Hematopoietic multipotent progenitor cell treated with erythropoietin and hydrocortisone succinate and interleukin-3 and kit ligand, for 6 days (in vitro differentiated cells): ENCODE measurements around the gene RDH8.
A peak's percentile ranks its signal among the peaks of the same experiment; 100 is the strongest.
"Not testable (repeated sequence)": the region's sequence is repeated elsewhere in the genome, so short reads cannot be mapped to it uniquely, and the experiment has no call there.

Source experiments
- DNase-seq: peaks from one replicate; pipeline ENCODE4 v3.0.0-alpha.2; 2015

The RDH8 gene

DNA sequence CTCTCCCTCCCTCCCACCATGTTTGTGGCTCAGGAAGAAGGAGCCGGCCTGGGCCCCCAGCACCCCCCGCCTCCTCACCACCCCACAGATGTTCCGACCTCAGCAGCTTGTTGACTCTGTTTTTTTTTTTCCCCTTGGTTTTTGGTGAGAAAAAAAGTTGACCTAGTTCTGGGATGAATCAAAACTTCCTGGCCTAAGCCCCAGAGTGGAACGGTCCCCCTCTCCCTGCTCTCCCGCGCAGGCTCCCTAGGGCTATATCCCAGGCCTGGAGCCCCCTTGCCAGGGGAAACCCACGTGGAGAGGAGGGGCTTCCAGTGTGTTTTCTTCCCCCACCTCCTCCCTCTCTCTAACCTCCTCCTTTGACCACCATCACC is 7.0 kb upstream of the RDH8 start:
- no peak for DNase-seq

DNA sequence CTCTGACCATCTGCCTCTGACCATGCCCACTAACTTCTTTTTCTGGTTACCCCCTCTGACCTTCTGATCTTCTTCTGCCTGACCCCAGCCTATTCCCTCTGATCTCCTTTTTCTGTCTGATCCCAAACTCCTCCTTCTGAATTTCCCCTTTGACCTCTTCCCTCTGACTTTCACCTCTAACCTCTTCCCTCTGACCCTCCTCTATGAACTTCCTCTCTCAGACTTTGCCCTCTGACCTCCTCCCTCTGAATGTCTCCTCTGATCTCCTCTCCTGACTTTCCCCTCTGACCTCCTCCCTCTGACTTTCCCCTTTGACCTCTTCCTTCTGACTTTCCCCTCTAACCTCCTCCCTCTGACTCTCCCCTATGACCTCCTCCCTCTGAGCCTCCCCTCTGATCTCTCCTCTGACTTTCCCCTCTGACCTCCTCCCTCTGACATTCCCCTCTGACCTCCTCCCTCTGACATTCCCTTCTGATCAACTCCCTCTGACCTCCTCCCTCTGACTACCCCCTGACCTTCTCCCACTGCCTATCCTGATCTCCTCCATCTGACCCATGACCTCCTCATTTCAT is 6.4 kb upstream of the RDH8 start:
- DNase-seq: no peak

DNA sequence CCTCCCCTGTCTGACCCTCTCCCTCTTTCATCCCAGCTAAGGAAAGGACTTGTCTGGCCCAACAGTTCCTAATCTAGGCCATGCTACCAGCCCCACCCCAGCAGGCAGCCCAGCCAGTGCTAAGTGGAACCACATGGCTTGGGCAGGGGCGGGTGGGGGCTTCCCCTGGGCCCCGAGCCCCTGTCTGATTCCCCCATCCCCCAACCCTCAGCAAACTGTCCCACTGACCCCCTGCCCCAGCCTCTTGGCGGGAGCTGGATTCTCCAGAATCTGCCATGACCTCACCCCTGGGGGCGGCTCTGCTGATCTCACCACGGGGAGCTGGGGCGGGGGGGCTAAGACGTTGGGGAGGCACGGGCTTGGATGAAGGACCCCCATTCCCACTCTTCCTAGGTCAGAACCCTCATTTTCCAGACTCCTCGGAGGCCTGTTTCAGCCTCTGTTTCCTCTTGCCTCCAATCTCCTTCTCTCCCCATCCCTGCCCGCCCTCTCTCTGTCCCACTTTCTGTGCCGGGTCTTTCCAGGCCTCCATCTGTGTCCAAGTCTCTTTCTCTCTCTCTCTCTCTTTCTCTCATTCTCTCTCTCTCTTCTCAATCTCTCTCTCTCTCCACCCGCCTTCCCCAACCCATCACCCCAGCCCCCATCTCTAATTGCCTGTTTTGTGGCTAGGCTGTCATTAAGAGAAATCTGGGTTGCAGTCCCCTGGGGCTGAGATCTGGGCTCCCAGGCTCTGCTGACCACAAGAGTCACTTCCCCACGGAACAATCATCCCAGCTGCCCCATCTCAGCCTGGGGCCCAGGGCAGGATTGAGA is 5.7 kb upstream of the RDH8 start:
- DNase-seq: no peak

DNA sequence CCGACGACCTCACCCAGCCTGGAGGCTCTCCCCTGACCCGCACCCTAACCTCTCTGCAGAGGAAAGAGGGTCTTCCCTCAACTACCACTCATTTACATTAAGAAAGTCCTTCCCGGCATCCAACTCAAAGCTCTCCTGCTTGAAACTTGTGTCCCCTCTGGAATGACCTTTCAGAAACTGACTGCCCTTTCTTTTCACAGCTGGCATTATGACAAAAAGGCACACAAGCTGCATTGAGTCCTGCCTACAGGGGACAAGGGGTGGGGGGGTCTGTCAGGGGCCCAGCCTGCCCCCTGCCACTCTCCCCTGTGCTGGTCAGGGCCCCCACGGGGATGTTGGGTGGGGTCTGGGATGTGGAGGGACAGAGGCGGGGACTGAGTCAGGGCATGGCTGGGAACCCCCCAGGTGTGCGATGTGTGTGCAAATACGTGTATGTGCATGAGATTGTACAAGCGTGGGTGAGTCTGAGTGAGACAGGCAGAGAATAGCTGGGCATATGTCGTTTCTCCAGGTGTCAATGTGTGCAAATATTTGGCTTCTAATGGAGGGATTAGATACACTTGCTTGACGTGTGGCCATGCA is 5.0 kb upstream of the RDH8 start:
- DNase-seq: no peak

DNA sequence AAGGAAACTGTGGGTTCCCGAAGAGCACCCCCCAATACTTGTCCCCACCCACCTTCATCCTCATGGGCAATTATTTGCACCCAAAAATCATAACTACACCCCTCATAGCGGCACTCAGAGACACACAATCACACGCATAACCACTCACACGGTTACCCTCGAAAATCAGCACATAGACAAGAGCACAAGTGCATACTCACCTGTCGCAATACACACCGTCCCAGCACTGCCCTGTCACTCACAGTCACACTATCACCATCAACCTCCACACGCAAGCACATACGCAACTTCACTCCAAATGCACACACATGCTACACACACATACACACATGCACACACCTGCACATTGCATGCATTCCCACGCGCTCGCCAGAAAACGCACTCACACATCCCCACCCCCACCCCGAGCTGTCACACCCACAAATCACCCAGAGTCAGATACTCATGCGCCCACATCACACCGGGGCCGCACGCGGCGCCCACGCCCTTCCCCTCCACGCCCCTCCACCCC is 3.5 kb upstream of the RDH8 start:
- no peak for DNase-seq

DNA sequence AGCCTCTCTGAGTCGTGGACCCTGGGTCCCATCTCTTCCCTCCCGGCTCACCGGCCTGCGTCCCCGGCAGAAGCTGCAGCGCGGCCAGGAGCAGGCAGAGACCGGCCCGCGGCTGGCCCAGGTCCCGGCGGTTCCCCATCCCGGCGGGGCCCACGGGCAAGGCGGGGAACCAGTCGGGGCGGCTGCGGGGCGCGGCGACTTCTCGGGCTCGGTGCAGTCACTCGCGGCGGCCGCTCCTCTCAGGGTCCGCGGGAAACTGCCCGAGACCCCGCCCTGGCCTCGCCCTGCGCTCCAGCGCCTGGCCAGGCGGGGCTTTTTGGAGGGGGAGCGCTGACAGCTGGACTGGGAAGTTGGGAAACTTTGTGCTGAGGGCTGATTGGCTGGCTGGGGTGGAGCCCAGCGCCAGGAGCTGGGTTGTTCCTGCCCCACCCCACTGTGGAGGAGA is 3.0 kb upstream of the RDH8 start, which contains the start of gene COL5A3:
Gene COL5A3, minus strand, starts transcription at position 258 of the 445 bp plus-strand sequence. Its CDS starts 119 bp downstream, at position 139.
- no peak for DNase-seq

DNA sequence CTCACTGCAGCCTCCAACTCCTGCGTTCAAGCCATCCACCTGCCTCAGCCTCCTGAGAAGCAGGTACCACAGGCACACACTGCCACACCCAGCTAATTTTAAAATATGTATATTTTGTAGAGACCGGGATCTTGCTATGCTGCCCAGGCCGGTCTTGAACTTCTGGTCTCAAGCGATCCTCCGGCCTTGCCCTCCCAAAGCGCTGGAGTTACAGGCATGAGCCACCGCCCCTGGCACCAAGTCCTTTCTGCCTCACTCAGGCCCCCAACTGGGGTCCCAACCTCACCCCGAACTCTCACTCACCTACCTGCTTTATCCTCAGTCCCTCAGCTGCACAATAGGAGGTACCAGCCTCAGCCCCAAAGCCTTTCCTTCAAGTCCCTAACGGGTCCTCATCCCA is 2.3 kb upstream of the RDH8 start:
- no peak for DNase-seq

DNA sequence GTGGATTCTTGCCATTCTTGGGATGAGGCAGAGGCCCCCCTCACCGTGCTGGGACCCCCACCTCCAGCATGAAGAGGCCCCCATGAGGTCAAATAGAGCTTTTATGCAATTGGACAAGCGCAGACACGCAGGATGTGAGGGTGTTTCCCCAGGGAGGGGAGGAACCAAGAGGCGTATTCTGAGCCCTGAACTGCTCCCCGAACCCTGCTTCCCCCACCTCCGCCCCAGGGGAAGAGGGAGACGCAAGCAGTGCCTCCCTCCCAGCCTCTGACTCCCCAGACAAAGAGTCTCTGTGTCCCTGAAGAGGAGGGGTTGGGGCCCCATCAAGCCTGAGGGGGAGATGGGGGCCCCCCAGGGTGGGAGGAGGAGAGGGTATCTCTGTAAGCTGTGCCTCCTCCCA is 1.3 kb upstream of the RDH8 start:
- no peak for DNase-seq

DNA sequence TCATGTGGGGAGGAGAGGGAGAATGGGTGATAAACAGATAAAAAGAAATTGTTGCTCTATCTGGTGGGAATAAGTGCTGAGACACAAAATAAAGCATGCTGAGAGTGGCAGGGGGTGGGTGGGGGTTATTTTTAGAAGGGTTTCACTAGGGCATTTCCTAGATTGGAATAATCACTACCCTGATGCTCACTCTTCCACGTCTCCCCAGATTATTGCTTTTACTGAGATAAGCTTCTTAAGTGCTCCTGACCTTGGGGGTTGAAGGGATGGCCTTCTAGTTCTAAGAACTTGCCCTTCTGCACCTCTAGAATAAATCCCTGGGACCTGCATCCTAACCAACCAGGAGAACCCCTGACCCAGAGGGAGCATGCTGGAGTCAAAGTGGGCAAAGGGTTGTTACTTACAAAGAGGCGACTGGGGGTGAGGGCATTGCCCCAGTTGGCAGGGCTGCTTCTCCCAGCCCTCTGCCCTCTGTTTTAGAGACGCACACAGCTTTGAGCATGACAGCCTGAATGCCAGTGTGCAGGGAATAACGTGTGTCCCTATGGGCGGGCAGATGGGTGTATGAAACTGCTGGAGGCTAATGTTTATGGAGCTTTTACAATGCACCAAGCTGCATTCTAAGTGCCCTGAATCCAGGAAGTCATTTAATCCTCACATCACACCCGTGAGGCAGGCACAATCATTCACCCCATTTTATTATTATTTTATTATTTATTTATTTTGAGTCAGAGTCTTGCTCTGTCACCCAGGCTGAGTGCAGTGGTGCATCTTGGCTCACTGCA is 743 bp downstream of the RDH8 start:
- DNase-seq: no peak

DNA sequence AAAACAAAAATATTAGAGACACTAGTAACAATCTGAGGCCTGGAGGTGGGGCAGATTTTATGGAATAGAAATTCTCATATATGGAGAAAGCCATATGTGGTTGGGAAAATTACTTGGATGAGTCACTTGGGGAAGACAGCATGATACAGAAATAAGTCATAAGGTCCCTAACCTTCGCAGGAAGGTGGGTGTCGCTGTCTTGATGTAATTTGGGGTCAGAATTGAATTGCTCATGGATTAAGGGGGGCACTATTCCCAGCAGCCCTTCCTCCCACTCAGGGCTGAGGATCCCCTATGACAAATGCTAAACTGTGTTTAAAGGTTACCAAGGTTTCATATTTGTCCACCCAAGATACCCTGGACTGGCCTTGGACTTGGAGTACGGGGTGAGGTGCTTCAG is 5.0 kb downstream of the RDH8 start:
- DNase-seq: no peak

DNA sequence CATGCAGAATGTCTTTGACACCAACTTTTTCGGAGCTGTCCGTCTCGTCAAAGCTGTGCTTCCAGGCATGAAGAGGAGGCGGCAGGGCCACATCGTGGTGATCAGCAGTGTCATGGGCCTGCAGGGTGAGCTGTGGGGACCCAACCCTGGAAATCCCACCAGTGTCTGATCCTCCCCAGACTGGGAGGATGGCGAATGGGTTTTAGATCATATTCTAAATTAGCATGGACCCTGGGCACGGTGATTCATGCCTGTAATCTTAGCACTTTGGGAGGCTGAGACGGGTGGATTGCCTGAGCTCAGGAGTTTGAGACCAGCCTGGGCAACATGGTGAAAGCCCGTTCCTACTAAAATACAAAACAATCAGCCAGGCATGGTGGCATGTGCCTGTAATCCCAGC is 5.5 kb downstream of the RDH8 start:
- DNase-seq: no peak

DNA sequence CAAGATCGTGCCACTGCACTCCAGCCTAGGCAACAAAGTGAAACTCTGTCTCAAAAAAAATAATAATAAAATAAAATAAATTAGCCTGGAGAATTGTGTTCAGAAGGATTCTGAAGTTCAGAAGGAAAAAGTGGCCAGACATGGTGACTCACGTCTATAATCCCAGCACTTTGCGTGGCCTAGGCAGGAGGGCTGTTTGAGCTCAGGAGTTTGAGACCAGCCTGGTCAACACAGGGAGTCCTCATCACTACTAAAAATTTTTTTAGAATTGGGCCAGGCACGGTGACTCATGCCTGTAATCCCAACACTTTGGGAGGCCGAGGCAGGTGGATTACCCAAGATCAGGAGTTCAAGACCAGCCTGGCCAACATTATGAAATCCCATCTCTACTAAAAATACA is 6.0 kb downstream of the RDH8 start:
- no peak for DNase-seq

DNA sequence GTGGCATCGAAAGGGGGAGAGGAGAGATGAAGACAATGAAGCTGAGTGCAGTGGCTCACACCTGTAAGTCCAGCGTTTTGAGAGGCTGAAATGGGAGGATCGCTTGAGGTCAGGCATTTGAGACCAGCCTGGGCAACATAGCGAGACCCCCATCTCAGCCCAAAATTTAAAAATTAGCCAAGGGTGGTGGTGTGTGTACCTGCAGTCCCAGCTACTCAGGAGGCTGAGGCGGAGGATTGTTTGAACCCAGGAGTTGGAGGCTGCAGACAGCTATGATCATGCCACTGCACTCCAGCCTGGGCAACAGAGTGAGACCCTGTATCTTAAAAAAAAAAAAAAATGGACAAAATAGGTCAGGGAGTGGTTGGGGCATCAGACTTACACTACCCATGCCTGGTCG is 7.6 kb downstream of the RDH8 start:
- no peak for DNase-seq

DNA sequence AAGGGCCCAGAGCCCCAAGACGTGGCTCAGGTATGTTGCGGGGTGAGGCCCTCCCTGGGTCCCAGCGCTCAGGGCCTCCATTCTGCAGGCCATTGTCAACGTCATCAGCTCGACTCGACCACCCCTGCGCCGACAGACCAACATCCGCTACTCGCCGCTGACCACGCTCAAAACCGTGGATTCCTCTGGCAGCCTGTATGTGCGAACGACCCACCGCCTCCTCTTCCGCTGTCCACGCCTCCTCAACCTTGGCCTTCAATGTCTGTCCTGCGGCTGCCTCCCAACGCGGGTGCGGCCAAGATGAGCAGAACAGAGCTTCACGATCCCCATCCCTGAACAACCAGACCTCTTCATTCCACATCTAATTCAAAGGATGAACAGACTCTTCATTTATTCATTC is 8.2 kb downstream of the RDH8 start:
- no peak for DNase-seq

DNA sequence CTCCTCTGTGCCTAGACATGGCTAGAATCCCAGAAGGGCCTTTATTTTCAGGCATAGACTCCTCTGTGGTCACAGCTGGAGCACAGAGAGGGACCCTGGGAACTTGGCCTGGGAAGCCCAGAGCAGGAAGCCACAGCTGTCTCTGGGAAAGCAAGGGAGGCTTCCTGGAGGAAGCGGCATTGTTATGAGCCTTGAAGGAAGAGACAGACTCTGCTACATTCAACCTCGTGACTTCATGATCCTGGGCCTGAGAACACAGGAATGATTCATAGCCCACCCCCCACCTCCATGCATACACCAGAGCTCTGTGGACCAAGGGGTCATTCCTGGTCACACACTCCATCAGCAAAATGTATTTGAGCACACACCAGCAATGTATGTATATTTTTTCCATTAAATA is 8.6 kb downstream of the RDH8 start:
- DNase-seq: no peak

DNA sequence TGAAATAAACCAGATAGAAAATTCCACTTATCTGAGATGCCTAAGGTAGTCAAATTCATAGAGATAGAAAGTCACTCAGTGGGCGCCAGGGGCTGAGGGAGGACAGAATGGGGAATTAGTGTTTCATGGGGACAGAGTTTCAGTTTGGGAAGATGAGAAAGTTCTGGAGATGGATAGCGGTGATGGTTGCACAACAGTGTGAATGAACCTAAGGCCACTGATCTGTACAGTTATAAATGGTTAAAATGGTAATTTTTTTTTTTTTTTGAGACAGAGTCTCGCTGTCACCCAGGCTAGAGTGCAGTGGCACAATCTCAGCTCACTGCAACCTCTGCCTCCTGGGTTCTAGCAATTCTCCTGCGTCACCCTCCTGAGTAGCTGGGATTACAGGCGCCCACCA is 9.8 kb downstream of the RDH8 start:
- not testable (repeated sequence) for DNase-seq

DNA sequence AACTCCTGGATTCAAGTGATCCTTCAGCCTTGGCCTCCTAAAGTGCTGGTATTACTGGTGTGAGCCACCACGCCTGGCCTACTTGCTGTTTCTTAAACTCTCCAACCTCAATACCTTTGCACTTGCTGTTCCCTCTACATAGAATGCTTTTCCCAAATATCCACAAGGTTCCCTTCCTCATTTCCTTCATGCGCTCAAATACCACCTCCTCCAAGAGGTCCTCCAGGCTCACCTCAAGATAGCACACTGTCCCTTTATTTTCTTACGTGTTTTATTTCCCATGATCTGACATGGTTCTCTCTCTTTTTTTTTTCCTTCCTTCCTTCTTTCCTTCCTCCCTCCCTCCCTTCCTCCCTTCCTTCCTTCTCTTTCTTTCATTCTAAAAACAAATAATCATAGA is 13.5 kb downstream of the RDH8 start:
- no peak for DNase-seq

DNA sequence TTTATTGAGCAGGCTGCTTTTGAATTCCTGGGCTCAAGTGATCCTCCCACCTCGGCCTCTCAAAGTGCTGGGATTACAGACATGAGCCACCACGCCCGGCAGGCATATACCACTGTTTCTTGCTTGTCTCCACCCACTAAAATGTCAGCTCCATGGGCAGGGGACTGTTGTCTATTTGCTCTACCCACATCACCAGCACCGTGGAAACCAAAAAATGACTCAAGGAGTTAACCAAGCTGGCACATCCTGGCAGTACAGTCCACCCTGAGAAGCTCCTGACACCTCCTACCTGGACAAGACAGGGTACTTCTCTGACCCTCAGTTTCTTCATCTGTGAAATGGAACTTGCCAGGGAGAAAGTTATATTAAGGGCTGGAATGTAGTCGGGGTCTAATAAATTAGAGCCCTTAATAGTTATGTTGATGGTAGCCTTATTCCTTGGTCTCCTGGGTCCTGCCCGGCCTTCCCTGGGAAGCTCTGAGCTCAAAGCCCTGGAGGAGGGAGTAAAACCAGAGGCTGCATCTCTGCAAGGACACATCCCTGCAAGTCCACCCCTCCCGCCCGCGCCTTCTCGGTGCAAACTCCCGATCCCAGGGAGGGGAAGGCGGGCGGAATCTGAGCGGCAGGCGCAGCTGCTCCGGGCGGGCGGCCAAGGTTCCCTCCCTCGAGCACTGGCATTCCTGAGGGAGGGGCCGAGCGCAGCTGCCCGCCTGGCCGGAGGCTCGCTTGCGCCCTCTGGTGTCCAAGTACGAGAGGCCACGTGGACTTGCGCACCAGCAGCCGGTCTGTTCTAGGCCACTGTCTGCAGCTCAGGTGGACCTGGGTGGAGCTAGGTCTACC is 14.1 kb downstream of the RDH8 start:
- peak; percentile 88 for DNase-seq

DNA sequence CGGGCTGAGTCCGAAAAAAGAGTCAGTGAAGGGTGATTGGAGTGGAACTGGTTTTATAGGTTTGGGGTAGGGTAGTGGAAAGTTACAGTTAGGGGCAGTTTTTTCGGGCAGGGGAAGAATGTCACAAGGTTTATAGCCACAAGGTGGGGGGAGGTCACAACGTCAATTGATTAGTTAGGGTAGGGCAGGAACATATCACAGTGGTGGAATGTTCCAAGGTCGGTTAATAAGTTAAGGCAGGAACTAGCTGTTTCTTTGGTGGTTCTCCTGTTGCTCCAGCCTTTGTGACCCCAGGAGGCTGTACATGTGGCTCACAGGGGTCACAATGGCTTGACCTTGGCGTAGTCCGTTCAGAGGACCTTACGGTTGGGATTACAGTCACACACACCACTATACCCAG is 20.3 kb downstream of the RDH8 start:
- DNase-seq: no peak

DNA sequence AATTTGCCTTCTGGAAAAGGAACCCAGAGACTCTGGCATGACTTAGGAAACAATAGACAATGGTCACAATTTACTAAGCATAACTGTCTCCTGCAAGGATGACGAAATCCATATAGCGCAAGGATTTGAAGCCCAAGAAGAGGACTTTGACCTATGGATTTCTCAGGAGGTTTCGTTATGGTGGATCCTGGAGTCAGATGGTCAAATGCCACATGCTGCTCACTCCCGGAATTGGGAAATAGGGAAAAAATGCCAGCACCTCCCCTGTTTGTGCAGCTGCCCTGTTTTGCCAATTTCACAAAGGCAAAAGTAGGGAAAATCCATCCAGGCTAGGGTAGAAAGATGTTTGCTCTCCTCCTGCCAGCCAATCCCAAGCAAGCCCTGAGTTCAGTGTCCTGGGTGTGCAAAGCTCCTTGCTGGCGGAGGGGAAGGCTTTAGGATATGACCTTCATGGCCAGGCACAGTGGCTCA is 23.4 kb downstream of the RDH8 start:
- DNase-seq: no peak

DNA sequence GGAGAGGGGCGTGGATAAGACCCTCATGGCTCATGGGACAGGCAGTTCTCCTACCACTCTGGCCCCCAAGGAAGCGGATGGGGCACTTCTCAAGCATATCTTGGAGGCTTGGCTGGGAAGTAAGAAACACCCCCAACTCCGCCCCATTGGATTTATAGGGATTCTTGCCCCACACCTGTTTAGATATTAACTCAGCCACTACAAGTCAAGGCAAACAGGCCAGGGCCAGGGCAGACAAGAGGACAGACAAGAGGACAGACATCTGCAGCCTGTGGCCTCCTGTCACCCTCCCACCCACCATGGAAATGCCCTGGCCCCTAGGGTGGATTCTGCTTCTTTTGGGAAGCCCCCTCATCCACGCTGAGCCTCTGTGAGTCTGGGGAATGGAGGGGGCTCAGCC is 24.1 kb downstream of the RDH8 start:
- no peak for DNase-seq

DNA sequence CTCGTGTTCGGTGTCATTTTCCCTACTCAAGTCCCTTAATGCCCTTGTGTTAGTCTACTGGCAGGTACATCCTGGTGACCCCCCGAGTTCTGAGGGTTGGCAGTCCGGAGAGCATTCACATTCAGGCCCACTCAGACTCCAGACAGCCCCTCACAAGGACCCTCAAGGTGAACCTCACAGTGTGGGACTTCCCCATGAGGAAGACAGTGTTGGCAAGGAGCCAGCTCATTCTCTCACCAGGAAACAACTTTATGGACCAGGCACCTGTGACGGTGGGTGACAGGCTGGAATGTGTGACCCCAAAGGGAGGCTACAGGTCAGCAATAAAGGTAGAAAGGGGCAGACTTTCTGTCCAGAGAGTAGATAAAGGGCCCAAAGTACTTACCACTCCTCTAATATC is 24.5 kb downstream of the RDH8 start:
- DNase-seq: peak; percentile 7
